ENCODE data around the gene GRIFIN.
A peak's percentile ranks its signal among the peaks of the same experiment; 100 is the strongest.
"Not testable (repeated sequence)": the region's sequence is repeated elsewhere in the genome, so short reads cannot be mapped to it uniquely, and the experiment has no call there.

The GRIFIN gene

DNA sequence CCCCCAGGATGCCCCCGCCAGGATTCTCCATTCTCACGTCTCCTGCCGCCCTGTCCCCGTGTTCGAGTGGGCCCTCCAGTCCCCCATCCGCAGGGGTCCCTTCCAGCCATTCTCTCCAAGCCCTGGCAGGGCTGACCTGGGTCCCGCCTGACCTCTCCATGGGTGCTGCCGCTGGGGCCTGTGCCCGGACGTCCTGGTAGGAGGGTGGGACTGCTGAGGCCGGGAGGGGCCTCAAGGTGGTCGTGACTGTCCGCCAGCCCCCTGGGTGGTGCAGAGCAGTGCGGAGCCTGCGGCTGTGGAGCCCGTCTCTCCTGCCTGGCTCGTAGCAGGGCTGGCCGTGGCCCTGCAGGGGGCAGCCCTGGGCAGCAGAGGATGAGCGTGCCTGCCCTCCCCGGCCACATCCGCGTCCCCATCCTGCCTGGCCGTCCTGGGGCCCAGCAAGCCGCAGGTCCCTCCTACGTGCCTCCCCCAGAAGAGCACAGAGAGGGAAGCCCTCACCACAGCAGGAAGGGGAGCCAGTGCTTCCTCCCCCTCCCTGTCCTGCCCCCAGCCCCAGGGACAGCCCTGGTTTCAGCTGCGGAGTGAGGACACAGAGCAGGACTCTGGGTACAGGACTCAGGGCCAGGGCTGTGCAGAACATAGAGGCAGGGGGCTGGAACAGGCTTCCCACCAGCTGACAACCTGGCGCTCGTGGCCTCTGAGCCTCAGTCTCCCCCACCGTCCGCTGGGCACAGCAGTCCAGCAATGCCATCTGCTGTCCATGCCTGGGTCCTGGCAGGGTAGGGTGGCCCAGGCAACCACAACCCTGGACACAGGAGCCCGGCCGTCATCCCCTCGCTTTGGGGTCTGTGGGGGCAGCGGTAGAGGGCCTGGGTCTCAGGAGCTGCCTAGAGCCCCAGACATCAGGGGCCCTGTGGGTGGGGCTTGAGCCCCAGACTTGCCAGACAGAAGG, 1.5 kb upstream of the GRIFIN start:
- DNase-seq = peak; percentile 47

- DNase-seq = no peak
These were observed 713 bp upstream of the GRIFIN start for GRCh38 chr7:2476776-2477446.

DNA sequence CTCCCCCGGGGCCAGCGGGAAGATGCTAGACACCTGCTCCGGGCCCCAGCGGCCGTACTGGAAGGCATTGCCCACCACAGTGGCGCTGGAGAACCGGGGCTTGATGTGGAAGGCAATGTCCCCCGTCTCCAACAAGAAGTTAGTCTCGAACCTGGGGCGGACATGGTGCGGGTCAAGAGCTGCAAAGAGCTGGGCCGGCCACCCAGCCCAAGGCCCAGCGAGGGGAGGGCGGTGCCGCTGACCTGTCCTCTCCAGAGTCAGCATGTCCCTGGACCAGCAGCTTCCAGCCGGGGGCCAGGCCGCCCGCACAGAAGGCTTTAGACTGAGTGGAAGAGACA, 551 bp downstream of the GRIFIN start:
- DNase-seq = no peak

DNA sequence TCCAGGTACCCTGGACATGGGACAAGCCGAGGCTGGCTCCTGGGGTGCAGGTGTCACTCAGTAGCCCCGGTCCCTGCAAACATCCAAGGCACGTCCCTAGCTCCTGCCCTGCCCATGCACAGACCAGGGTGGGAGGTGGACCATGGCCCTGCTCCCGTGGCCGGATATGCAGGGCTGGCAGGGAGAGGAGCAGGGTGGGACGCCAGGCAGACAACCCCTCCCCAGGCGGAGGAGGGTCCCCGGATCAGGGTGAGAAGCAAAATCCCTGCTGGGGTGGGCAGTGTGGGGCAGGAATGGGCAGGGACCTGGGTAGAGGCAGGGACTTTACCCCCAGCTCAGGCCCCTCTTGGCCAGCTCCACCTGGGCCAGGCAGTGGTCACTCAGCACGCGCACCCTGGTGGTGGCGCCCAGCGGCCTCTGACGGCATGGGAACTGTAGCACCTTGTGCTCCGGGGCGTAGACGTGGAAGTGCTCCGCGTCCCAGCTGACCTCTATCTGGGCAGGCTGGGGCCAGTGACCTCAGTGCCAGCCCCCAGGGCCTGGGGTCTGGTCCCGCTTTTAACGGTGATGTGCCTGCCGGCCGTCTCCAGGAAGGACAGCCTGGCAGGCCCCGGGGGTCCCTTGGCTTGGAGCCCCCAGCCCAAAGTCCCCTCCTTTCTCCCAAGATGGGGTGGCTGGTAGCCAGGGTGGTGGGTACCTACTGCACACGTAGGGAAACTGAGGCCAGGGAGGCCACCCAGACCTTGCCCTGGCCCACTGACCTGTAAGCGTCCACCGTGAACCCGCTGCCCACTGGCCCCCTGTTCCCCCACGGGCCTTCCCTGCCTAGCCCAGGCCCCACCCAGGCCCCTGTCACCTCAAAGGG, 1.2 kb downstream of the GRIFIN start:
- no peak for DNase-seq

DNA sequence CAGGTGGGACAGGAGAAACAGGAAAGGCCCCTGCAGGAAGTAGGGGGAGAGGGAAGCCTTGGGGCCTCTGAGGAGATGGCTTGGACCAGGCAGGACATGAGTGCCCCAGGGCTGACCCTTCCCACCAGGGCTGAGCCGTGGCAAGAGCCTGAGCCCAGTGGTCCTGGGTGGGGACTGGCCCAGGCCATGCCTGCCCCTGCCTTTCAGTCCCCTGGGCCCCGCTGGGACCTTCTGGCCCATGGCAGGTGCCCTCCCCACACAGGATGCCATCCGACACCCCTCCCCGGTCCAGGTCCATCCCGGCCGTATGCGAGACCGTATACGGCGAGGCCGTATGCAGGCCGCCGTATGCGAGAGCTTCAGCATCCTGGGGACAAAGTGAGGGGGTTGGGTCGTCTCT, 2.0 kb downstream of the GRIFIN start:
- no peak for DNase-seq

DNA sequence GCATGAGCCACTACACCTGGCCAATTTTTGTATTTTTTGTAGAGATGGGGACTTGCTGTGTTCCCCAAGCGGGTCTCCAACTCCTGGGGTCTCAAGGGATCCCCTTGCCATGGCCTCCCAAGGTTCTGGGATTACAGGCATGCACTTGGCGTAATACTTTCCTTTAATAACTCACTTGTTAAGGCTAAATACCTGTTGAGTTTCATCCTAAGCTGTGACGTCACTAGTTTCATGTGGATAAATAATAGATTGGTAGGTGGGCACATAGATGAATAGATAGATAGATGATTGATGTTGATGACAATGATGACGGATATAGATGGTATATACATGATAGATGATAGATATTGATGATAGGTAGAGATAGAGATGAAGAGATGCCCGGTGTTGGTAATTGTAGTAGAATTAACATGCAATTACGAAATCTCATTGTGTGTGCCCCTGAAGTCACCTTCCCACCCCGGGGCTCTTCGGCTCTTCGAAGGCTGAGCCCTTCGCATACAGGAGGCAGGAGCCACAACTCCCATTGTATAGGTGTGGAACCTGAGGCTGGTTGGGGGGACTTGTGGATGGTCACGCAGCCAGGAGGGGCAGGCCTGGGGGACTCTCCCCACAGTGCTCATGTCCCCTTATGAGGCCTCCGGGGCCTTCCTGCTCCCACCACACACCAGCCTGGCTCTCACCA, 2.6 kb downstream of the GRIFIN start:
- DNase-seq = no peak

- DNase-seq = no peak
These were observed 3.5 kb downstream of the GRIFIN start for GRCh38 chr7:2472739-2473138.

DNA sequence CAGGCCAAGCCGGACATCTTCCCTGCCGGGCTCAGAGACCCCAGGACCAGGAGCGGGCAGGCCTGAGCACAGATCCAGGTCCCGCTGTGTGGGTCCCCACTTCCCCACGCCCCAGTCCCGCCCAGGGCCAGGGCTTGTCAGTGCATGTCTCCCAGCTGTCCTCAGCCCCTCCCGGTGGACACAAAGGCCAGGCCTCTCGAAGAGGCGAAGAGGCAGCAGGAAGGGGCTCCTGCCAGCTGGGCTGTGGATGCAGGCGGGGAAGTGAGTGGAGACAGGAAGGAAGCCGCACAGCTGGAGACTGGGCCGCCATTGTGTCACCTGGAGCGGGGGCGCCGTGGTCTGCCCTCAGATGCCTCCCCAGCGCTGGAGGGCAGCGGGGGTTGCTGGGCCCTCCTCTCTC, 4.8 kb downstream of the GRIFIN start:
- no peak for DNase-seq

- DNase-seq = no peak
These were observed 5.2 kb downstream of the GRIFIN start for GRCh38 chr7:2471022-2471329.

DNA sequence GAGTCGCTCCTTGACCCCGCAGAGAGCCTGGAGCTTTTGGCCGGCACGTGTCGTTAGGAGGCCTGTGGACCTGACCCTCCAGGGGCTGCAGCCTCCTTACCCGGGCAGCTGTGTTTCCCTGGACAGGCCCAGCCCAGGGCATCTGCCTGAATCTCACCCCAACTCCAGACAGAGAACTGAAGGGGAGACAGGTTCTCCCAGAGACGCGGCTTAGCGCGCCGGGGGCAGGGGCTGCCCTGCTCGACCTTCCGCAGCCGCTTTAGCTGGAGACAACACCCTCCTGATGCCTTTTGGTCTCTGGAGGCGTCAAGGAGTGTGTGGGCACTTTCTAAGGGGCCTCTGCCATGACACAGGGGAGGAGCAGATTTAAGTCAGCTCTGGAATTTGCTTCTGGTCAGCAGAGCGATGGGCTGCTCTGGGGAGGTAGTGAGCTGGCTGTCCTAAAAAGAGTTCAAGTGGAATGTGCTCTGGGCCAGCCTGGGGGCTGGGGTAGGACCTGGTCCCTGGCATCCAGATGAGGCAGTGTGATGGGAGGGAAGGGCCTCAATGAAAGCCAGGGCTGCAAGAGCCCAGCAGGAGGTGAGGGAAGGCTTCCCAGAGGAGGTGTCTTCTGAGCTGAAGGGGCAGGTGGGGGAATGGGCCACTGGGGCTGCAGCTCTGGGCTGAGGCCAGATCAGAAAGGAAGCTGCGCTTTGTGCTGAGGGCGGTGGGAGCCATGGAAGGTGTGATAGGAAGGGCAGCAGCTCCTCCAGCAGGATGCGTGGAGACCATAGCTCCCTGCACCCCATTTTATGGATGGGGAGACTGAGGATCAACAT, 5.8 kb downstream of the GRIFIN start:
- no peak for DNase-seq

DNA sequence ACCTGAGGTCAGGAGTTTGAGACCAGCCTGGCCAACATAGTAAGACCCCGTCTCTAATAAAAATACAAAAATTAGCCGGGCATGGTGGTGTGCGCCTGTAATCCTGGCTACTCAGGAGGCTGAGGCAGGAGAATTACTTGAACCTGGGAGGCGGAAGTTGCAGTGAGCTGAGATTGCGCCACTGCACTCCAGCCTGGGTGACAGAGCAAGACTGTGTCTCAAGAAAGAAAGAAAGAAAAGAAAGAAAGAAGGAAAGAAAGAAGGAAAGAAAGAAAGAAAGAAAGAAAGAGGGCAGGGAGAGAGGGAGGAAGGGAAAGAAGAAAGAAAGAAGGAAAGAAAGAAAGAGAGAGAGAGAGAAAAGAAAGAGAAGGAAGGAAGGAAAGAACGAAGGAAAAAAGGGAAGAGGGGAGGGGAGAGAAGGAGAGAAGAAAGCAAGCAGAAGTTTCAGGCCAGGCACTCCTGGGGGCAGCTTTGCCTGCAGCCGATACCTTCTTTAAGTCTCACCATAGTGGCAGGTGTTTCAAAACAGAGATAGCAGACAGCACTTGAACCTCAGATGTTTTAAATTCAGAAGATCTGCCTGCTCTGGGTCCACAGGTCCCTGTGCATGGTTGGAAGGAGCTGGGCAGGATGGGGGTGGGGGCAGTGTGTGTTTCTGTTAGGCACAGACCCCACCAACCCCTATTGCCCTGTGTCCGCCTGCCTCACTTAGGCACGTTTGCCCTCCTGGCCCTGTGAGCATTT, 6.6 kb downstream of the GRIFIN start:
- DNase-seq = not testable (repeated sequence)

DNA sequence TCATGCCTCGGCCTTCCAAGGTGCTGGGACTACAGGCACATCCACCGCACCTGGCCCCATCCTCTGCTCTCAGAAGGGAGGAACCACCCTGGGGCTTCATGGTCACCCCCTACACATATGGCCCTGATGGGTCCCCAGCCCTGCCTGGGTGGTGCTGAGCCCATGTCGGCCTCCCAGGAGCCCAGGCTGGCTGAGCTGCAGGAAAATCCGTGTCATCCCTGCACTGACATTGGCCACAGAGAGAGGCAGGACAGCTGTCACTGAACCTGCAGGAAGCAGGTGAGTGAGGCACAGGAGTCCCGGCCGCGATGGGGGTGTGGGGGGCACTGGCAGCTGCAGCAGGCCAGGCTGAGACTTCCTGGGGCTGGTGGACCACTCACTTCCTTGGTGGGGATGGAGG, 8.0 kb downstream of the GRIFIN start:
- no peak for DNase-seq

DNA sequence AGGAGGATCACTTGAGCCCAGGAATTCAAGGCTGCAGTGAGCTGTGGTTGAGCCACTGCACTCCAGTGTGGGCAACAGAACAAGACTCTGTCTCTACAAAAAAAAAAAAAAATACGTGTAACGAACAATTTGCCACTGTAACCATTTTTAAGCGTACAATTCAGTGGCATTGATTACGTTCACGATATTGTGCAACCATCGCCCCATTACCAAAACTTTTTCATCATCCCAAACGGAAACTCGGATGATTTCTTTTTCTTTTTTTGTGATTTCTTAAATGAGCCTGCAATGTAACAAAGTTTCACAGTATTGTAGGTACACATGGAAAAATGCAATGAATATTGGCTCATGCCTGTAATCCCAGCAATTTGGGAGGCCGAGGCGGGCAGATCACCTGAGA, 9.5 kb downstream of the GRIFIN start:
- no peak for DNase-seq

- DNase-seq = no peak
These were observed 10.3 kb downstream of the GRIFIN start for GRCh38 chr7:2465928-2466327.

- DNase-seq = no peak
These were observed 13.5 kb downstream of the GRIFIN start for GRCh38 chr7:2462731-2463130.

GRCh38 chr7:2461268-2462026, 14.8 kb downstream of the GRIFIN start:
- no peak for DNase-seq

DNA sequence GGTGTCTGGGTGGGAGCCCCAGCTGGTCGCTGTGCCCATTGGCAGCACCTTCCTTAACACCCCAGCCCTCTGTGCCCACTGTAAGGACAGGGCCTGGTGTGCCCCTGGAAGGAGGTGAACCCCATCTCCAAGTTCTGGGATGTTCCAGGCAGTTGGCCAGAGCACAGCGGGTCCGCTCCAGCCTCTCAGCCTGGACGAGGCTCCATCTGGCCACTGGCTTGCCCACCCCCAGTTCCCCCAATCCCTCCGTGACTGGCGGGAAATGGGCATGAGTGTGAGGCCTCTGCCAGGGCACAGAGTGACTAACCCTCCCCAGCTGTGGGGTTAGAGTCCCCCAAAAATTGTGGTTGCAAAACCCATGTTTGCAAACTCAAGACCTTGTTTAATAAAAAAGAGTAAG, 15.6 kb downstream of the GRIFIN start:
- DNase-seq = no peak

GRCh38 chr7:2460188-2460587, 16.0 kb downstream of the GRIFIN start:
- no peak for DNase-seq

GRCh38 chr7:2459674-2460073, 16.5 kb downstream of the GRIFIN start:
- DNase-seq = no peak

GRCh38 chr7:2453849-2454248, 22.3 kb downstream of the GRIFIN start:
- not testable (repeated sequence) for DNase-seq

Measured in OCI-M1 (cell line).